HepG2 (cell line): ENCODE data around the gene HEXA. TPM values are rescaled to one million over a fixed set of nuclear protein-coding genes. Genes with fewer than 3 reads are reported as not detected.

Experiments used
- ATAC-seq: fragments of 200-7000 bp; cut with Tn5 transposase; 3 replicates; pipeline ENCODE4 v1.9.1; 2020; ENCODE audit warnings: mild to moderate bottlenecking, moderate library complexity
- BruUV-seq: library from RNA; stranded (reverse); fragments of 400-500 nt; replicated peaks from 2 replicates; lab custom pipeline; 2021; lab: Mats Ljungman, UMichigan
- CTCF ChIA-PET: fragments of 300-600 bp; formaldehyde crosslinking; extraction: SDS; loops from one replicate; lab custom pipeline; 2021; ENCODE audit warnings: low total read pairs, inconsistent platforms, low intra/inter-chr PET ratio; lab: Yijun Ruan, JAX
- POLR2A ChIA-PET: fragments of 350-600 bp; sonication (Branson Sonifier 250); formaldehyde crosslinking; loops from one replicate; lab custom pipeline; 2020; ENCODE audit warnings: antibody characterized with exemption, inconsistent platforms; lab: Yijun Ruan, JAX
- DNase-seq: peaks from one replicate; pipeline ENCODE4 v3.0.0-alpha.2; 2015; ENCODE audit warnings: low spot score
- FAIRE-seq: peaks from 3 replicates; lab custom pipeline; 2011; peaks lifted over from hg19 to GRCh38; lab: Jason Lieb, UNC
- H2AFZ ChIP-seq: one replicate; pipeline ENCODE4 v1.6.1; 2011; ENCODE audit warnings: low read length, inconsistent platforms
- H3K27ac ChIP-seq: fragments of 300-600 bp; 3 replicates; pipeline ENCODE4 v1.8.0; 2011; ENCODE audit warnings: mixed run types, mild to moderate bottlenecking, mixed read lengths, low read length, inconsistent platforms; ENCODE audit not compliant: insufficient read depth; ENCODE audit errors: extremely low read length
- H3K27me3 ChIP-seq, 2 experiments: fragments of 200-600 bp in 1 of 2; 2 replicates in 1 of 2; 3 replicates in 1 of 2; pipeline versions ENCODE4 v1.6.0 to v1.8.0; 2011; ENCODE audit warnings: low read length in 2 of 2, mild to moderate bottlenecking in 2 of 2, moderate library complexity in 2 of 2, inconsistent platforms in 1 of 2; ENCODE audit not compliant: insufficient read depth in 2 of 2, control insufficient read depth in 1 of 2
- H3K36me3 ChIP-seq, 2 experiments: fragments of 200-600 bp in 1 of 2; replicated peaks in 1 of 2; 2 replicates in 1 of 2; 3 replicates in 1 of 2; pipeline versions ENCODE4 v1.5.1 to v1.8.0; 2011; ENCODE audit warnings: low read length in 2 of 2, inconsistent platforms in 1 of 2; ENCODE audit not compliant: insufficient read depth in 2 of 2, control insufficient read depth in 1 of 2
- H3K4me1 ChIP-seq: 2 replicates; pipeline ENCODE4 v1.5.1; 2012; ENCODE audit warnings: low read length, inconsistent platforms; ENCODE audit not compliant: insufficient read depth
- H3K4me2 ChIP-seq: 2 replicates; pipeline ENCODE4 v1.6.0; 2011; ENCODE audit warnings: low read depth, low read length, inconsistent platforms
- H3K4me3 ChIP-seq, 3 experiments: fragments of 200-600 bp in 1 of 3; sonication (generic), shearing (Covaris generic) in 1 of 3; replicated peaks in 1 of 3; 2 replicates each; pipeline ENCODE4 v1.5.1; 2011 to 2016; ENCODE audit warnings: low read length in 3 of 3, inconsistent platforms in 2 of 3, low read depth in 2 of 3, mild to moderate bottlenecking in 2 of 3, control low read depth in 1 of 3, mixed read lengths in 1 of 3; ENCODE audit not compliant: insufficient read depth in 1 of 3
- H3K79me2 ChIP-seq: one replicate; pipeline ENCODE4 v1.6.1; 2011; ENCODE audit warnings: low read length, inconsistent platforms; ENCODE audit not compliant: insufficient read depth
- H3K9ac ChIP-seq: 2 replicates; pipeline ENCODE4 v1.6.0; 2011; ENCODE audit warnings: mild to moderate bottlenecking, low read depth, low read length, inconsistent platforms; ENCODE audit not compliant: insufficient read depth
- H3K9me3 ChIP-seq: 2 replicates; pipeline ENCODE4 v1.5.1; 2012; ENCODE audit warnings: mild to moderate bottlenecking, low read length
- H4K20me1 ChIP-seq: 2 replicates; pipeline ENCODE4 v1.6.0; 2011; ENCODE audit warnings: inconsistent platforms, mild to moderate bottlenecking, low read length, moderate library complexity; ENCODE audit not compliant: insufficient read depth
- FOSL2 ChIP-seq: sonication (generic); formaldehyde crosslinking; IDR thresholded peaks from 2 replicates; pipeline ENCODE4 v1.4.0; 2020; ENCODE audit warnings: missing genetic modification reagents
- FOXJ3 ChIP-seq: sonication (generic); formaldehyde crosslinking; IDR thresholded peaks from 2 replicates; pipeline ENCODE4 v1.4.0; 2020; ENCODE audit warnings: missing genetic modification reagents, mild to moderate bottlenecking, borderline replicate concordance
- IRF2 ChIP-seq: IDR thresholded peaks from 2 replicates; pipeline ENCODE4 v1.6.1; 2018; ENCODE audit warnings: missing genetic modification reagents, missing compliant biosample characterization
- SRY ChIP-seq: sonication (generic); formaldehyde crosslinking; IDR thresholded peaks from 2 replicates; pipeline ENCODE4 v1.8.0; 2022; ENCODE audit warnings: mild to moderate bottlenecking, missing genetic modification reagents
- ZNF207 ChIP-seq: fragments of 450-650 bp; IDR thresholded peaks from 2 replicates; pipeline ENCODE4 v1.6.1; 2016; ENCODE audit warnings: antibody characterized with exemption, borderline replicate concordance
- ZNF33B ChIP-seq: sonication (generic); formaldehyde crosslinking; IDR thresholded peaks from 2 replicates; pipeline ENCODE4 v1.5.1; 2020; ENCODE audit warnings: mild to moderate bottlenecking, missing genetic modification reagents
- ZNF672 ChIP-seq: sonication (generic); formaldehyde crosslinking; IDR thresholded peaks from 2 replicates; pipeline ENCODE4 v1.8.1; 2022; ENCODE audit warnings: missing genetic modification reagents
- ZNF891 ChIP-seq: sonication (generic); formaldehyde crosslinking; IDR thresholded peaks from 2 replicates; pipeline ENCODE4 v1.5.0; 2020; ENCODE audit warnings: mild to moderate bottlenecking, missing genetic modification reagents
- in situ Hi-C: cut with HindIII; loops from 2 replicates; pipeline ENCODE4 v1.10.0; 2017; ENCODE audit warnings: low pct_unique_long_range_greater_than_20kb; ENCODE audit not compliant: extremely low pct_ligation_motif_present
- intact Hi-C: fragments of 100-400 bp; cut with micrococcal nuclease; formaldehyde crosslinking; loops from one replicate; pipeline ENCODE4 v1.10.0; 2022; ENCODE audit not compliant: unreplicated experiment
- polyA plus RNA-seq, 8 experiments: library from polyadenylated mRNA; depleted of rRNA in 3 of 8; stranded (reverse) in 7 of 8; unstranded in 1 of 8; fragments of >200 nt; fragmentation: Illumina TruSeq in 4 of 8; extraction: Trizol in 4 of 8; gene quantifications; 2 replicates each; pipeline versions ENCODE4 v1.2.1 to v1.2.3, GENCODE V29; 2011 to 2016; ENCODE audit warnings: low read depth in 4 of 8, missing spikeins in 1 of 8, mixed read lengths in 1 of 8; ENCODE audit not compliant: insufficient read depth in 1 of 8
- total RNA-seq, 5 experiments: library from RNA; depleted of rRNA; stranded (reverse); fragments of >200 nt; fragmentation: Illumina TruSeq; extraction: Trizol; gene quantifications; 2 replicates each; pipeline ENCODE4 v1.2.3, GENCODE V29; 2016; ENCODE audit warnings: low read depth in 1 of 5
- TF ChIP-seq, protein P1 (sequence below): sonication (generic); formaldehyde crosslinking; IDR thresholded peaks from 2 replicates; pipeline ENCODE4 v1.4.0; 2020; ENCODE audit warnings: missing genetic modification reagents
- TF ChIP-seq, protein P2 (sequence below): IDR thresholded peaks from 2 replicates; pipeline ENCODE4 v1.6.1; 2016; ENCODE audit warnings: low read depth, missing genetic modification reagents, missing compliant biosample characterization
- TF ChIP-seq, protein P3 (sequence below), 2 experiments: sonication (generic) in 1 of 2; formaldehyde crosslinking in 1 of 2; IDR thresholded peaks; 2 replicates each; pipeline versions ENCODE4 v1.6.1 to v1.9.0; 2014 to 2022; ENCODE audit warnings: antibody characterized with exemption in 1 of 2, borderline replicate concordance in 1 of 2, inconsistent platforms in 1 of 2, low read depth in 1 of 2, missing genetic modification reagents in 1 of 2

The HEXA gene
- total and polyA plus RNA-seq, 2 of the 13 experiments (the other 11 are each of a cell fraction or from before 2014, with no cell fraction given), result 106 to 219 TPM

DNA sequence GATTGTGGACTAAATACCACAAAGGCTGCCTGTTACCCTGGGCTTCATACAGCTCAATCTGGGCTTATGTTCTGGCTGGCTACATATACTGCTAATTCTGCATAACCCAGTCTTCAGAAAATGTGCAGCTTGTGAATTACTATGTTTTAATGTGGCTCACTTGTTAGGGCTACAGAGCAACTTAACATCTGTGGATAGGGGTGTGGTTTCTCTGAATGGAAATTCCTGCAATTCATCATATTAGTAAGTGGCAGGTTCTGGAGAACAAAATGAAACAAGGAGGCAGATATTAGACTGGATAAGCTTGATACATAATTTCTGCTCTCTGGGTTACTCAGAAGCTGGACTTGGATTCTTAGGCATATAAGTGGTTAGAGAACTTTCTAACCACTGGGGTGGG, 29.0 kb upstream of the HEXA start:
- DNase-seq (no peak), ATAC-seq (no peak), FAIRE-seq (no peak)
- H3K9ac ChIP-seq, result no peak overlapping the region
- ChIA-PET CTCF (no interaction called here), POLR2A (interaction anchor here (0.6 kb wide), 1 partner anchor 74 kb away, joined by 4 read pairs; no protein-coding TSS in a partner anchor)
- no peaks in the 10 kb centered on the region for H3K79me2 ChIP-seq
- H2AFZ ChIP-seq, result no peak overlapping the region
- H3K27me3 ChIP-seq, result peaks cover 0 to 9% of the 10 kb centered on the region in 2 experiments; a peak in 2 of 5 replicates
- no peak overlapping the region for H3K27ac ChIP-seq
- H4K20me1 ChIP-seq, result no peaks in the 10 kb centered on the region
- no peaks in the 10 kb centered on the region for H3K9me3 ChIP-seq
- no peak overlapping the region for H3K4me2 ChIP-seq
- in situ Hi-C loops (no loop called here), intact Hi-C loops (no loop called here)
- no TSS peak for BruUV-seq
- H3K4me1 ChIP-seq, result no peaks in the 10 kb centered on the region
- no peaks in the 10 kb centered on the region for H3K36me3 ChIP-seq
- no peak overlapping the region for H3K4me3 ChIP-seq
- TF ChIP-seq SRY (CRISPR knock-in tag) (no peak), ZNF207 (no peak), ZNF891 (no peak), ZNF672 (CRISPR knock-in tag) (no peak), FOXJ3 (no peak), IRF2 (CRISPR knock-in tag) (no peak), FOSL2 (CRISPR knock-in tag) (no peak), ZNF33B (CRISPR knock-in tag) (no peak)
- TF ChIP-seq, protein P1, sequence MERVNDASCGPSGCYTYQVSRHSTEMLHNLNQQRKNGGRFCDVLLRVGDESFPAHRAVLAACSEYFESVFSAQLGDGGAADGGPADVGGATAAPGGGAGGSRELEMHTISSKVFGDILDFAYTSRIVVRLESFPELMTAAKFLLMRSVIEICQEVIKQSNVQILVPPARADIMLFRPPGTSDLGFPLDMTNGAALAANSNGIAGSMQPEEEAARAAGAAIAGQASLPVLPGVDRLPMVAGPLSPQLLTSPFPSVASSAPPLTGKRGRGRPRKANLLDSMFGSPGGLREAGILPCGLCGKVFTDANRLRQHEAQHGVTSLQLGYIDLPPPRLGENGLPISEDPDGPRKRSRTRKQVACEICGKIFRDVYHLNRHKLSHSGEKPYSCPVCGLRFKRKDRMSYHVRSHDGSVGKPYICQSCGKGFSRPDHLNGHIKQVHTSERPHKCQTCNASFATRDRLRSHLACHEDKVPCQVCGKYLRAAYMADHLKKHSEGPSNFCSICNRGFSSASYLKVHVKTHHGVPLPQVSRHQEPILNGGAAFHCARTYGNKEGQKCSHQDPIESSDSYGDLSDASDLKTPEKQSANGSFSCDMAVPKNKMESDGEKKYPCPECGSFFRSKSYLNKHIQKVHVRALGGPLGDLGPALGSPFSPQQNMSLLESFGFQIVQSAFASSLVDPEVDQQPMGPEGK, result no peak
- TF ChIP-seq, protein P2, sequence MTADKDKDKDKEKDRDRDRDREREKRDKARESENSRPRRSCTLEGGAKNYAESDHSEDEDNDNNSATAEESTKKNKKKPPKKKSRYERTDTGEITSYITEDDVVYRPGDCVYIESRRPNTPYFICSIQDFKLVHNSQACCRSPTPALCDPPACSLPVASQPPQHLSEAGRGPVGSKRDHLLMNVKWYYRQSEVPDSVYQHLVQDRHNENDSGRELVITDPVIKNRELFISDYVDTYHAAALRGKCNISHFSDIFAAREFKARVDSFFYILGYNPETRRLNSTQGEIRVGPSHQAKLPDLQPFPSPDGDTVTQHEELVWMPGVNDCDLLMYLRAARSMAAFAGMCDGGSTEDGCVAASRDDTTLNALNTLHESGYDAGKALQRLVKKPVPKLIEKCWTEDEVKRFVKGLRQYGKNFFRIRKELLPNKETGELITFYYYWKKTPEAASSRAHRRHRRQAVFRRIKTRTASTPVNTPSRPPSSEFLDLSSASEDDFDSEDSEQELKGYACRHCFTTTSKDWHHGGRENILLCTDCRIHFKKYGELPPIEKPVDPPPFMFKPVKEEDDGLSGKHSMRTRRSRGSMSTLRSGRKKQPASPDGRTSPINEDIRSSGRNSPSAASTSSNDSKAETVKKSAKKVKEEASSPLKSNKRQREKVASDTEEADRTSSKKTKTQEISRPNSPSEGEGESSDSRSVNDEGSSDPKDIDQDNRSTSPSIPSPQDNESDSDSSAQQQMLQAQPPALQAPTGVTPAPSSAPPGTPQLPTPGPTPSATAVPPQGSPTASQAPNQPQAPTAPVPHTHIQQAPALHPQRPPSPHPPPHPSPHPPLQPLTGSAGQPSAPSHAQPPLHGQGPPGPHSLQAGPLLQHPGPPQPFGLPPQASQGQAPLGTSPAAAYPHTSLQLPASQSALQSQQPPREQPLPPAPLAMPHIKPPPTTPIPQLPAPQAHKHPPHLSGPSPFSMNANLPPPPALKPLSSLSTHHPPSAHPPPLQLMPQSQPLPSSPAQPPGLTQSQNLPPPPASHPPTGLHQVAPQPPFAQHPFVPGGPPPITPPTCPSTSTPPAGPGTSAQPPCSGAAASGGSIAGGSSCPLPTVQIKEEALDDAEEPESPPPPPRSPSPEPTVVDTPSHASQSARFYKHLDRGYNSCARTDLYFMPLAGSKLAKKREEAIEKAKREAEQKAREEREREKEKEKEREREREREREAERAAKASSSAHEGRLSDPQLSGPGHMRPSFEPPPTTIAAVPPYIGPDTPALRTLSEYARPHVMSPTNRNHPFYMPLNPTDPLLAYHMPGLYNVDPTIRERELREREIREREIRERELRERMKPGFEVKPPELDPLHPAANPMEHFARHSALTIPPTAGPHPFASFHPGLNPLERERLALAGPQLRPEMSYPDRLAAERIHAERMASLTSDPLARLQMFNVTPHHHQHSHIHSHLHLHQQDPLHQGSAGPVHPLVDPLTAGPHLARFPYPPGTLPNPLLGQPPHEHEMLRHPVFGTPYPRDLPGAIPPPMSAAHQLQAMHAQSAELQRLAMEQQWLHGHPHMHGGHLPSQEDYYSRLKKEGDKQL (CRISPR knock-in tag), result no peak
- TF ChIP-seq, protein P3, sequence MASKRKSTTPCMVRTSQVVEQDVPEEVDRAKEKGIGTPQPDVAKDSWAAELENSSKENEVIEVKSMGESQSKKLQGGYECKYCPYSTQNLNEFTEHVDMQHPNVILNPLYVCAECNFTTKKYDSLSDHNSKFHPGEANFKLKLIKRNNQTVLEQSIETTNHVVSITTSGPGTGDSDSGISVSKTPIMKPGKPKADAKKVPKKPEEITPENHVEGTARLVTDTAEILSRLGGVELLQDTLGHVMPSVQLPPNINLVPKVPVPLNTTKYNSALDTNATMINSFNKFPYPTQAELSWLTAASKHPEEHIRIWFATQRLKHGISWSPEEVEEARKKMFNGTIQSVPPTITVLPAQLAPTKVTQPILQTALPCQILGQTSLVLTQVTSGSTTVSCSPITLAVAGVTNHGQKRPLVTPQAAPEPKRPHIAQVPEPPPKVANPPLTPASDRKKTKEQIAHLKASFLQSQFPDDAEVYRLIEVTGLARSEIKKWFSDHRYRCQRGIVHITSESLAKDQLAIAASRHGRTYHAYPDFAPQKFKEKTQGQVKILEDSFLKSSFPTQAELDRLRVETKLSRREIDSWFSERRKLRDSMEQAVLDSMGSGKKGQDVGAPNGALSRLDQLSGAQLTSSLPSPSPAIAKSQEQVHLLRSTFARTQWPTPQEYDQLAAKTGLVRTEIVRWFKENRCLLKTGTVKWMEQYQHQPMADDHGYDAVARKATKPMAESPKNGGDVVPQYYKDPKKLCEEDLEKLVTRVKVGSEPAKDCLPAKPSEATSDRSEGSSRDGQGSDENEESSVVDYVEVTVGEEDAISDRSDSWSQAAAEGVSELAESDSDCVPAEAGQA (IDR thresholded peaks at IDR 0.05; ENCODE audit: low read depth), result no peak
- TF ChIP-seq, protein P3 (CRISPR knock-in tag; IDR thresholded peaks at IDR 0.05; ENCODE audit: borderline replicate concordance), result no peak
